HepG2 (cell line): ENCODE measurements around the gene ETV2.

Experiments
- RNF2 ChIP-seq: fragments of 450-650 bp; conservative IDR thresholded peaks from 2 replicates; pipeline ENCODE4 v1.6.1; 2016; ENCODE audit warnings: low read depth
- ZBTB8A ChIP-seq: sonication (generic); formaldehyde crosslinking; IDR thresholded peaks from 2 replicates; pipeline ENCODE4 v1.4.0; 2020; ENCODE audit warnings: mild to moderate bottlenecking, low read depth, missing genetic modification reagents, borderline replicate concordance
- ZNF124 ChIP-seq: sonication (generic); formaldehyde crosslinking; IDR thresholded peaks from 2 replicates; pipeline ENCODE4 v1.4.0; 2020; ENCODE audit warnings: missing genetic modification reagents
- ZNF547 ChIP-seq: sonication (generic); formaldehyde crosslinking; IDR thresholded peaks from 2 replicates; pipeline ENCODE4 v1.5.1; 2020; ENCODE audit warnings: mild to moderate bottlenecking, missing genetic modification reagents
- TF ChIP-seq, protein P1 (sequence below): sonication (generic); formaldehyde crosslinking; IDR thresholded peaks from 2 replicates; pipeline ENCODE4 v1.4.0; 2020; ENCODE audit warnings: low read depth, mild to moderate bottlenecking, missing genetic modification reagents
- TF ChIP-seq, protein P2 (sequence below): sonication (generic); formaldehyde crosslinking; IDR thresholded peaks from 2 replicates; pipeline ENCODE4 v1.4.0; 2020; ENCODE audit warnings: missing genetic modification reagents
- TF ChIP-seq, protein P3 (sequence below): sonication (generic); formaldehyde crosslinking; IDR thresholded peaks from 2 replicates; pipeline ENCODE4 v1.5.0; 2020; ENCODE audit warnings: mild to moderate bottlenecking, missing genetic modification reagents, moderate library complexity

DNA sequence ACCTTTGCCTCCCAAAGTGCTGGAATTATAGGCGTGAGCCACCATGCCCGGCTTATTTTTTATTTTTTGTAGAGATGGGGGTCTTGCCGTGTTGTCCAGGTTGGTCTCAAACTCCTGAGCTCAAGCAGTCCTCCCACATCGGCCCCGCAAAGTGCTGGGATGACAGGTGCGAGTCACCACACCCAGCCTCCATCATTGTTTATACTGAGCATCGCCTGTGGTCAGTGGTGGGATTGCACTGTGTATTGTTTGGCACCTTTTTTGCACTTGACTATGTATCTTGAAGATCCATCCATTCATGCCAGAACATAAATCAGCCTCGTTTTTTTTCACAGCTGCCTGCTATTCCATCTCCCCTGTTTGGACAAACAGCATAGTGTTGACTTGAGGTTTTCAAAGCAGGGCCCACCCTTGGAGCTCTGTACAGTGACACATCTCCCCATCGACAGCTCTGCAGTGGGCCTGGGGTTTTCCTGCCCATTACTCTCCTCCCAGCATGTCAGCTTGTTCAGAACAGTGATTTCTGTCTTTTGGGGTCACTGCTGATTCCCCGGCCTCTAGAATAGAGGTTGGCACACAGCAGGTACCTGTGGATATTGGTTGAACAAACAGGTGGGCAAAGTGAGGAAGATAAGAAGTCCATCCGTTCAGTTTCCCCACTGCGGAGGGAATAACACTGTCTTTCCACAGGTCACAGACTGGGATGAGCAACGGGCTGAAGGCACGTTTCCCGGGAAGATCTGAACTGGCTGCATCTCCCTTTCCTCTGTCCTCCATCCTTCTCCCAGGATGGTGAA is 16.6 kb downstream of the ETV2 start:
- TF ChIP-seq RNF2 = no peak
- no peak for TF ChIP-seq ZNF547 (CRISPR knock-in tag)
- no peak for TF ChIP-seq ZBTB8A
- TF ChIP-seq, protein P1, sequence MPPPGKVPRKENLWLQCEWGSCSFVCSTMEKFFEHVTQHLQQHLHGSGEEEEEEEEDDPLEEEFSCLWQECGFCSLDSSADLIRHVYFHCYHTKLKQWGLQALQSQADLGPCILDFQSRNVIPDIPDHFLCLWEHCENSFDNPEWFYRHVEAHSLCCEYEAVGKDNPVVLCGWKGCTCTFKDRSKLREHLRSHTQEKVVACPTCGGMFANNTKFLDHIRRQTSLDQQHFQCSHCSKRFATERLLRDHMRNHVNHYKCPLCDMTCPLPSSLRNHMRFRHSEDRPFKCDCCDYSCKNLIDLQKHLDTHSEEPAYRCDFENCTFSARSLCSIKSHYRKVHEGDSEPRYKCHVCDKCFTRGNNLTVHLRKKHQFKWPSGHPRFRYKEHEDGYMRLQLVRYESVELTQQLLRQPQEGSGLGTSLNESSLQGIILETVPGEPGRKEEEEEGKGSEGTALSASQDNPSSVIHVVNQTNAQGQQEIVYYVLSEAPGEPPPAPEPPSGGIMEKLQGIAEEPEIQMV (CRISPR knock-in tag) = no peak
- TF ChIP-seq, protein P2, sequence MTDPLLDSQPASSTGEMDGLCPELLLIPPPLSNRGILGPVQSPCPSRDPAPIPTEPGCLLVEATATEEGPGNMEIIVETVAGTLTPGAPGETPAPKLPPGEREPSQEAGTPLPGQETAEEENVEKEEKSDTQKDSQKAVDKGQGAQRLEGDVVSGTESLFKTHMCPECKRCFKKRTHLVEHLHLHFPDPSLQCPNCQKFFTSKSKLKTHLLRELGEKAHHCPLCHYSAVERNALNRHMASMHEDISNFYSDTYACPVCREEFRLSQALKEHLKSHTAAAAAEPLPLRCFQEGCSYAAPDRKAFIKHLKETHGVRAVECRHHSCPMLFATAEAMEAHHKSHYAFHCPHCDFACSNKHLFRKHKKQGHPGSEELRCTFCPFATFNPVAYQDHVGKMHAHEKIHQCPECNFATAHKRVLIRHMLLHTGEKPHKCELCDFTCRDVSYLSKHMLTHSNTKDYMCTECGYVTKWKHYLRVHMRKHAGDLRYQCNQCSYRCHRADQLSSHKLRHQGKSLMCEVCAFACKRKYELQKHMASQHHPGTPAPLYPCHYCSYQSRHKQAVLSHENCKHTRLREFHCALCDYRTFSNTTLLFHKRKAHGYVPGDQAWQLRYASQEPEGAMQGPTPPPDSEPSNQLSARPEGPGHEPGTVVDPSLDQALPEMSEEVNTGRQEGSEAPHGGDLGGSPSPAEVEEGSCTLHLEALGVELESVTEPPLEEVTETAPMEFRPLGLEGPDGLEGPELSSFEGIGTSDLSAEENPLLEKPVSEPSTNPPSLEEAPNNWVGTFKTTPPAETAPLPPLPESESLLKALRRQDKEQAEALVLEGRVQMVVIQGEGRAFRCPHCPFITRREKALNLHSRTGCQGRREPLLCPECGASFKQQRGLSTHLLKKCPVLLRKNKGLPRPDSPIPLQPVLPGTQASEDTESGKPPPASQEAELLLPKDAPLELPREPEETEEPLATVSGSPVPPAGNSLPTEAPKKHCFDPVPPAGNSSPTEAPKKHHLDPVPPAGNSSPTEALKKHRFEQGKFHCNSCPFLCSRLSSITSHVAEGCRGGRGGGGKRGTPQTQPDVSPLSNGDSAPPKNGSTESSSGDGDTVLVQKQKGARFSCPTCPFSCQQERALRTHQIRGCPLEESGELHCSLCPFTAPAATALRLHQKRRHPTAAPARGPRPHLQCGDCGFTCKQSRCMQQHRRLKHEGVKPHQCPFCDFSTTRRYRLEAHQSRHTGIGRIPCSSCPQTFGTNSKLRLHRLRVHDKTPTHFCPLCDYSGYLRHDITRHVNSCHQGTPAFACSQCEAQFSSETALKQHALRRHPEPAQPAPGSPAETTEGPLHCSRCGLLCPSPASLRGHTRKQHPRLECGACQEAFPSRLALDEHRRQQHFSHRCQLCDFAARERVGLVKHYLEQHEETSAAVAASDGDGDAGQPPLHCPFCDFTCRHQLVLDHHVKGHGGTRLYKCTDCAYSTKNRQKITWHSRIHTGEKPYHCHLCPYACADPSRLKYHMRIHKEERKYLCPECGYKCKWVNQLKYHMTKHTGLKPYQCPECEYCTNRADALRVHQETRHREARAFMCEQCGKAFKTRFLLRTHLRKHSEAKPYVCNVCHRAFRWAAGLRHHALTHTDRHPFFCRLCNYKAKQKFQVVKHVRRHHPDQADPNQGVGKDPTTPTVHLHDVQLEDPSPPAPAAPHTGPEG = no peak
- TF ChIP-seq, protein P3, sequence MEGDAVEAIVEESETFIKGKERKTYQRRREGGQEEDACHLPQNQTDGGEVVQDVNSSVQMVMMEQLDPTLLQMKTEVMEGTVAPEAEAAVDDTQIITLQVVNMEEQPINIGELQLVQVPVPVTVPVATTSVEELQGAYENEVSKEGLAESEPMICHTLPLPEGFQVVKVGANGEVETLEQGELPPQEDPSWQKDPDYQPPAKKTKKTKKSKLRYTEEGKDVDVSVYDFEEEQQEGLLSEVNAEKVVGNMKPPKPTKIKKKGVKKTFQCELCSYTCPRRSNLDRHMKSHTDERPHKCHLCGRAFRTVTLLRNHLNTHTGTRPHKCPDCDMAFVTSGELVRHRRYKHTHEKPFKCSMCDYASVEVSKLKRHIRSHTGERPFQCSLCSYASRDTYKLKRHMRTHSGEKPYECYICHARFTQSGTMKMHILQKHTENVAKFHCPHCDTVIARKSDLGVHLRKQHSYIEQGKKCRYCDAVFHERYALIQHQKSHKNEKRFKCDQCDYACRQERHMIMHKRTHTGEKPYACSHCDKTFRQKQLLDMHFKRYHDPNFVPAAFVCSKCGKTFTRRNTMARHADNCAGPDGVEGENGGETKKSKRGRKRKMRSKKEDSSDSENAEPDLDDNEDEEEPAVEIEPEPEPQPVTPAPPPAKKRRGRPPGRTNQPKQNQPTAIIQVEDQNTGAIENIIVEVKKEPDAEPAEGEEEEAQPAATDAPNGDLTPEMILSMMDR (CRISPR knock-in tag) = no peak
- TF ChIP-seq ZNF124 = no peak
